Endothelial cell of umbilical vein (primary cell): Measurements from ENCODE around the gene CXCR6.

ENCODE experiments used
- EZH2 ChIP-seq: IDR thresholded peaks from 2 replicates; pipeline ENCODE4 v1.6.1; 2012; ENCODE audit warnings: borderline replicate concordance, low read depth, mild to moderate bottlenecking, moderate library complexity, low read length, inconsistent platforms; ENCODE audit not compliant: severe bottlenecking
- POLR2A ChIP-seq: IDR thresholded peaks from 2 replicates; pipeline ENCODE4 v1.6.1; 2012; ENCODE audit warnings: low read depth, mild to moderate bottlenecking, control low read depth, low read length
- TF ChIP-seq, protein P1 (sequence below), 2 donors: IDR thresholded peaks; 1 replicate in 1 of 2; 2 replicates in 1 of 2; pipeline ENCODE4 v1.5.1; 2011; ENCODE audit warnings: low read length in 2 of 2, mild to moderate bottlenecking in 2 of 2, moderate library complexity in 2 of 2, control low read depth in 1 of 2, inconsistent platforms in 1 of 2, low read depth in 1 of 2; ENCODE audit not compliant: insufficient read depth in 1 of 2; ENCODE audit errors: extremely low read depth in 1 of 2

DNA sequence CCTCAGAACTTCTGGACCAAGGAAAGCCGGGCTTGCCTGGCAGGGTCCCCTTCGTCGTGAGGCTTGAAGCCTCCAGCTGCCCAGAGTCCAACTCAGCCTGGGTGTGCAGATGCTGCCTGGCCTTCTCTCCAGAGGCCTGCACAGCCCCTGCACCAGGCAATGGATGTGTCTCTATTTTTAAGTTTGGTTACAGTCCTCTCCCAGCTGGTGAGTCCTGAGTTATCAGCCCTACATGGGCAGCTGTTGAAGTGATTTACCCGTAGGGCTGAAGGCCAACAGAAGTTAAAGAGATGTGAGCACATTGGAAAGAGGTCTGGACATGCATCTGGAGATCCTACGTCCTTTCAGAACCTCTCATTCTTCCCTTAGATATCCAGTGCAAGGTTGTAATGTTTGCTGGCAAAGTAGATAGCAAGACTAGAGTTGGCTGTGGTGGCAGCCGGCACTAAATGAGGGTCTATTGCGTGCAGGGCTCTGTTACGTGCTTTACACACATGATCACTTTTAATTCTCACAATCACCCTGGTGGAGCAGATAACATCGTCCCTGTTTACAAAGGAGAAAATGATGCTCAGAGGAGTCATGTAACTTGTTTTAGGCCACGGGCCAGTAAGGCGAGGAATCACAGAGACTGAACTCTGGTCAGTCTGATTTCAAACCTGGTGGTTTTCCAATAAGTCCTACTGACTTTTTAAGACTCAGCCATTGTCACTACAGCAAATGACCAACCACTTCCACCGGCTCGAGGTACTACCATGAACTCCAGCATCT lies 42.5 kb downstream of the CXCR6 start:
- TF ChIP-seq, protein P1, sequence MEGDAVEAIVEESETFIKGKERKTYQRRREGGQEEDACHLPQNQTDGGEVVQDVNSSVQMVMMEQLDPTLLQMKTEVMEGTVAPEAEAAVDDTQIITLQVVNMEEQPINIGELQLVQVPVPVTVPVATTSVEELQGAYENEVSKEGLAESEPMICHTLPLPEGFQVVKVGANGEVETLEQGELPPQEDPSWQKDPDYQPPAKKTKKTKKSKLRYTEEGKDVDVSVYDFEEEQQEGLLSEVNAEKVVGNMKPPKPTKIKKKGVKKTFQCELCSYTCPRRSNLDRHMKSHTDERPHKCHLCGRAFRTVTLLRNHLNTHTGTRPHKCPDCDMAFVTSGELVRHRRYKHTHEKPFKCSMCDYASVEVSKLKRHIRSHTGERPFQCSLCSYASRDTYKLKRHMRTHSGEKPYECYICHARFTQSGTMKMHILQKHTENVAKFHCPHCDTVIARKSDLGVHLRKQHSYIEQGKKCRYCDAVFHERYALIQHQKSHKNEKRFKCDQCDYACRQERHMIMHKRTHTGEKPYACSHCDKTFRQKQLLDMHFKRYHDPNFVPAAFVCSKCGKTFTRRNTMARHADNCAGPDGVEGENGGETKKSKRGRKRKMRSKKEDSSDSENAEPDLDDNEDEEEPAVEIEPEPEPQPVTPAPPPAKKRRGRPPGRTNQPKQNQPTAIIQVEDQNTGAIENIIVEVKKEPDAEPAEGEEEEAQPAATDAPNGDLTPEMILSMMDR (IDR thresholded peaks at IDR 0.05; ENCODE audit: extremely low read depth in 1 of 2, insufficient read depth in 1 of 2, low read depth in 1 of 2, low read length in 2 of 2), result no peak
- TF ChIP-seq EZH2 (no peak), POLR2A (no peak)
